Endodermal cell (in vitro differentiated cells): ENCODE data around the gene PTPN1. TPM values are rescaled to one million over a fixed set of nuclear protein-coding genes. Genes with fewer than 3 reads are reported as not detected.

Experiments
- DNase-seq: peaks from one replicate; pipeline ENCODE4 v3.0.0-alpha.2; 2017
- H3K27ac ChIP-seq: 2 replicates; pipeline ENCODE4 v1.5.1; 2013; ENCODE audit warnings: mild to moderate bottlenecking, low read depth, low read length, moderate library complexity
- H3K27me3 ChIP-seq: 2 replicates; pipeline ENCODE4 v1.6.1; 2013; ENCODE audit warnings: mild to moderate bottlenecking, low read length, moderate library complexity; ENCODE audit not compliant: insufficient read depth, control insufficient read depth, poor library complexity, severe bottlenecking
- H3K36me3 ChIP-seq: 2 replicates; pipeline ENCODE4 v1.7.0; 2013; ENCODE audit warnings: mild to moderate bottlenecking, low read length, moderate library complexity; ENCODE audit not compliant: control insufficient read depth, insufficient read depth
- H3K4me1 ChIP-seq: one replicate; pipeline ENCODE4 v1.7.0; 2013; ENCODE audit warnings: low read length; ENCODE audit not compliant: control insufficient read depth, insufficient read depth
- H3K4me3 ChIP-seq: 2 replicates; pipeline ENCODE4 v1.5.1; 2013; ENCODE audit warnings: mild to moderate bottlenecking, low read length, moderate library complexity
- H3K9ac ChIP-seq: 2 replicates; pipeline ENCODE4 v1.6.1; 2013; ENCODE audit warnings: mild to moderate bottlenecking, low read length, moderate library complexity; ENCODE audit not compliant: poor library complexity, severe bottlenecking; ENCODE audit errors: extremely low read depth
- H3K9me3 ChIP-seq: 2 replicates; pipeline ENCODE4 v1.6.1; 2013; ENCODE audit warnings: mild to moderate bottlenecking, low read length, moderate library complexity; ENCODE audit not compliant: control insufficient read depth
- H3K27ac Mint-ChIP-seq: 2 replicates; pipeline ENCODE4 v1.8.0; 2020; ENCODE audit warnings: mixed read lengths
- H3K27me3 Mint-ChIP-seq: 2 replicates; pipeline ENCODE4 v1.8.0; 2021; ENCODE audit warnings: mild to moderate bottlenecking, mixed read lengths; ENCODE audit not compliant: insufficient read depth
- H3K36me3 Mint-ChIP-seq: 2 replicates; pipeline ENCODE4 v1.8.0; 2020; ENCODE audit warnings: low read depth, mixed read lengths
- H3K4me1 Mint-ChIP-seq: 2 replicates; pipeline ENCODE4 v1.8.0; 2020; ENCODE audit warnings: mixed read lengths
- H3K4me3 Mint-ChIP-seq: 2 replicates; pipeline ENCODE4 v1.8.0; 2020; ENCODE audit warnings: mild to moderate bottlenecking, moderate library complexity, mixed read lengths
- H3K9me3 Mint-ChIP-seq: 2 replicates; pipeline ENCODE4 v1.8.0; 2020; ENCODE audit warnings: mild to moderate bottlenecking, mixed read lengths
- WGBS, 2 experiments: methylation state at CpG; one replicate each; pipeline versions ENCODE4 v1.1.5 to v1.1.7; 2013; ENCODE audit warnings: missing lambda C conversion rate in 2 of 2, mixed read lengths in 1 of 2; ENCODE audit not compliant: insufficient coverage in 1 of 2, insufficient read length in 1 of 2; 5-methylcytosine and 5-hydroxymethylcytosine counted together
- total RNA-seq, 2 donors: library from RNA; stranded (reverse); fragmentation: NEBNext Ultra II Directional in 1 of 2; extraction: Animal tissue kit (Norgen Biotek cat#: 25700) in 1 of 2; gene quantifications; 2 replicates in 1 of 2; 3 replicates in 1 of 2; pipeline ENCODE4 v1.2.1, GENCODE V29; 2021
- TF ChIP-seq, protein P1 (sequence below): fragments of 200-600 bp; sonication (generic); conservative IDR thresholded peaks from 2 replicates; pipeline ENCODE4 v1.5.0; 2021; ENCODE audit warnings: antibody characterized with exemption, mild to moderate bottlenecking

Gene PTPN1
- total RNA-seq, 2 donors from 2014 or later: 25.4 to 28.7 TPM

DNA sequence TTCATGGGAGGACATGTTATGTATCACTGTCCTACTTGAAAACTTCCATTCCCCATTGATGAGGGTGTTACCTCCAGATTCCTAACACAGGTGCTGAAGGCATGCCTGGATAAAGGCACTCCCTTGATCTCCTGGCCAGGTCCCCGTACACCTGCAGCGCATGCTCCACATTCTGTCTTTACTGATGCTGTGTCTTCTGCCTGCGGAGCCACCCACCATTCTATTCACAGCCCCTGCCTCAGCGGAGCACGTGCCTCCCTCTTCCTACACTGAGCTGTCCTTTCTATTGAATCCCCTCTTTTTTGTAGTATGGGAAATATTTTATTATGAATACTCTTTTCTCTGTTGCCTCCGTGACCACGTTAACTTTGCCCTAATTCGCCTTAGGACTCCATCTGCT, 25.0 kb downstream of the PTPN1 start:
- WGBS, 2 experiments: 91% methylated on average over 6 to 8 of the region's 8 CpGs
- H3K4me3 ChIP-seq: no peak overlapping the region
- H3K27me3 Mint-ChIP-seq: no peaks in the 10 kb centered on the region
- H3K9ac ChIP-seq: no peak overlapping the region
- no peaks in the 10 kb centered on the region for H3K9me3 ChIP-seq
- H3K4me3 Mint-ChIP-seq: no peak overlapping the region
- no peak overlapping the region for H3K27ac Mint-ChIP-seq
- no peaks in the 10 kb centered on the region for H3K36me3 ChIP-seq
- no peaks in the 10 kb centered on the region for H3K4me1 ChIP-seq
- no peaks in the 10 kb centered on the region for H3K27me3 ChIP-seq
- no peaks in the 10 kb centered on the region for H3K9me3 Mint-ChIP-seq
- no peak overlapping the region for H3K27ac ChIP-seq
- no peaks in the 10 kb centered on the region for H3K36me3 Mint-ChIP-seq
- peaks cover 7% of the 10 kb centered on the region for H3K4me1 Mint-ChIP-seq
- TF ChIP-seq, protein P1, sequence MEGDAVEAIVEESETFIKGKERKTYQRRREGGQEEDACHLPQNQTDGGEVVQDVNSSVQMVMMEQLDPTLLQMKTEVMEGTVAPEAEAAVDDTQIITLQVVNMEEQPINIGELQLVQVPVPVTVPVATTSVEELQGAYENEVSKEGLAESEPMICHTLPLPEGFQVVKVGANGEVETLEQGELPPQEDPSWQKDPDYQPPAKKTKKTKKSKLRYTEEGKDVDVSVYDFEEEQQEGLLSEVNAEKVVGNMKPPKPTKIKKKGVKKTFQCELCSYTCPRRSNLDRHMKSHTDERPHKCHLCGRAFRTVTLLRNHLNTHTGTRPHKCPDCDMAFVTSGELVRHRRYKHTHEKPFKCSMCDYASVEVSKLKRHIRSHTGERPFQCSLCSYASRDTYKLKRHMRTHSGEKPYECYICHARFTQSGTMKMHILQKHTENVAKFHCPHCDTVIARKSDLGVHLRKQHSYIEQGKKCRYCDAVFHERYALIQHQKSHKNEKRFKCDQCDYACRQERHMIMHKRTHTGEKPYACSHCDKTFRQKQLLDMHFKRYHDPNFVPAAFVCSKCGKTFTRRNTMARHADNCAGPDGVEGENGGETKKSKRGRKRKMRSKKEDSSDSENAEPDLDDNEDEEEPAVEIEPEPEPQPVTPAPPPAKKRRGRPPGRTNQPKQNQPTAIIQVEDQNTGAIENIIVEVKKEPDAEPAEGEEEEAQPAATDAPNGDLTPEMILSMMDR: no peak
- no peak for DNase-seq

DNA sequence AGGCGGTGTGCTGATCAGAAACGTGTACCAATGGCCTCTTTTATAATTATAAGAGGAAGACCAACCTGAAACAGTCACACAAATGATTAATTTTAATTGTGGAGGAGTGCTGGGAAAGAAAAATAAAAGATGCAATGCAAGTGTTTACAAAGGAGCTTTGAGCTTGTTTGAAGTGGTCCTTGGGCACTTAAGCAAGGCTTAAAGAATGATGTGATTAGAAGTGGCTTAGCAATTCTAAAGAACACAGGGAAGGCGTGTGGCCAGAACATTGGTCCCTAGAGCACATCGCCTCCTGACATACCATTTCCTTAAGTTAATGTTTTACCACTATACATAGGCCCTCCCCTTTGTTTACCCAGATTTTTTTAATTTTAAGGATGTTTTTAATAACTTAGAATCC, 26.1 kb downstream of the PTPN1 start:
- TF ChIP-seq, protein P1: no peak
- H3K4me3 Mint-ChIP-seq: no peak overlapping the region
- WGBS, 2 experiments: 84 to 100% methylated on average over 2 to 4 of the region's 4 CpGs
- H3K9me3 Mint-ChIP-seq: no peaks in the 10 kb centered on the region
- H3K9me3 ChIP-seq: no peaks in the 10 kb centered on the region
- no peaks in the 10 kb centered on the region for H3K4me1 ChIP-seq
- no peak overlapping the region for H3K4me3 ChIP-seq
- H3K27me3 Mint-ChIP-seq: no peaks in the 10 kb centered on the region
- H3K27me3 ChIP-seq: no peaks in the 10 kb centered on the region
- no peak overlapping the region for H3K9ac ChIP-seq
- peaks cover 7% of the 10 kb centered on the region for H3K4me1 Mint-ChIP-seq
- H3K27ac ChIP-seq: no peak overlapping the region
- no peaks in the 10 kb centered on the region for H3K36me3 Mint-ChIP-seq
- no peaks in the 10 kb centered on the region for H3K36me3 ChIP-seq
- DNase-seq: no peak
- H3K27ac Mint-ChIP-seq: no peak overlapping the region

DNA sequence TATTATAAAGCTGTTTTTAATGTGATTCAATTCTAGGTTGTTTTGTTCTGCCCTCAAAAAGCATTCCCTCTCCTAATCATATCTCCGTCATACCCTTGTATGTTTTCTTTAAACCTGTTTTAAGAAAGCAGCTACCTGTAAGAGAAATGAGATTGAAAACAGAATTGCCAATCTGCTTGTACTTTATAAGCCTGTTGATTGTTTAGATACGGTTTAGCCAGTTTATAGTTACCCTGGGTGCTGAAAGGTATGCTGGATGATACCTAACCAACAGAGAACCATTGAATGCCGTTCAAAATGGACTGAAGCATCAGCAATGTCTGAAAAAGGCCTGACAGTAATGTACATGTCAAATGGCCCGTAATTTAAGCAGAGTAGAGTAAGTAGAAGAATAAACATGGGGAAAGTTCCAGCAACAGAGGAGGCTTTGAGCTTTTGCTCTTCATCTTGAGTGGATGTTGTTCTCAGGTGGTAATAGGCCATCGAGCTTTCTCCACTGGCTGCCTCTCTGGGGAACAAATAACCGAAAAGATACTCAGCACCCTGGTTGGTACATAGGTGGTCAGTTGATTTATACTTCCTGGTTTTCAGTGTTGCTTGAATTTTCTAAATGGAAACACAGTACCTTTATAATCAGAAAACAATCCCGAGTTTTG, 27.5 kb downstream of the PTPN1 start:
- Mint-ChIP-seq H3K9me3 (no peaks in the 10 kb centered on the region), H3K4me3 (no peak overlapping the region)

More for the DNA sequence above, 27.5 kb downstream of the PTPN1 start:
- Mint-ChIP-seq H3K4me1 (peaks cover 7% of the 10 kb centered on the region), H3K27me3 (no peaks in the 10 kb centered on the region), H3K36me3 (no peaks in the 10 kb centered on the region), H3K27ac (no peak overlapping the region)
- H3K27ac ChIP-seq: no peak overlapping the region
- DNase-seq: no peak
- 91 to 92% methylated on average over 5 to 7 of the region's 7 CpGs for WGBS, 2 experiments
- TF ChIP-seq, protein P1: no peak
- no peak overlapping the region for H3K4me3 ChIP-seq
- H3K36me3 ChIP-seq: no peaks in the 10 kb centered on the region
- H3K9me3 ChIP-seq: no peaks in the 10 kb centered on the region
- H3K9ac ChIP-seq: no peak overlapping the region
- H3K4me1 ChIP-seq: no peaks in the 10 kb centered on the region
- H3K27me3 ChIP-seq: no peaks in the 10 kb centered on the region
